ENCODE data around the gene IL1RAPL1.

- TF ChIP-seq RARB (CRISPR knock-in tag; IDR thresholded peaks at IDR 0.05): no peak
- no peak for TF ChIP-seq ZNF565 (CRISPR knock-in tag; conservative IDR thresholded peaks at IDR 0.05; ENCODE audit: low read depth)
- TF ChIP-seq, protein P1, sequence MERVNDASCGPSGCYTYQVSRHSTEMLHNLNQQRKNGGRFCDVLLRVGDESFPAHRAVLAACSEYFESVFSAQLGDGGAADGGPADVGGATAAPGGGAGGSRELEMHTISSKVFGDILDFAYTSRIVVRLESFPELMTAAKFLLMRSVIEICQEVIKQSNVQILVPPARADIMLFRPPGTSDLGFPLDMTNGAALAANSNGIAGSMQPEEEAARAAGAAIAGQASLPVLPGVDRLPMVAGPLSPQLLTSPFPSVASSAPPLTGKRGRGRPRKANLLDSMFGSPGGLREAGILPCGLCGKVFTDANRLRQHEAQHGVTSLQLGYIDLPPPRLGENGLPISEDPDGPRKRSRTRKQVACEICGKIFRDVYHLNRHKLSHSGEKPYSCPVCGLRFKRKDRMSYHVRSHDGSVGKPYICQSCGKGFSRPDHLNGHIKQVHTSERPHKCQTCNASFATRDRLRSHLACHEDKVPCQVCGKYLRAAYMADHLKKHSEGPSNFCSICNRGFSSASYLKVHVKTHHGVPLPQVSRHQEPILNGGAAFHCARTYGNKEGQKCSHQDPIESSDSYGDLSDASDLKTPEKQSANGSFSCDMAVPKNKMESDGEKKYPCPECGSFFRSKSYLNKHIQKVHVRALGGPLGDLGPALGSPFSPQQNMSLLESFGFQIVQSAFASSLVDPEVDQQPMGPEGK (CRISPR knock-in tag; IDR thresholded peaks at IDR 0.05; ENCODE audit: borderline replicate concordance): no peak
- no peak for TF ChIP-seq BACH2 (CRISPR knock-in tag; IDR thresholded peaks at IDR 0.05; ENCODE audit: borderline replicate concordance)
Measured at GRCh38 chrX:28884823-28885222, 297.6 kb downstream of the IL1RAPL1 start.

Measured in SK-N-SH treated with all-trans-retinoic acid at 6 μM for 48 hours (cell line).